Measurements from ENCODE around the gene OR2AK2. TPM values are rescaled to one million over a fixed set of nuclear protein-coding genes. Genes with fewer than 3 reads are reported as not detected.

Gene OR2AK2
- total and polyA plus RNA-seq, 2 of the 8 experiments (the other 6 are each of a cell fraction or from before 2014, with no cell fraction given), result not detected

DNA sequence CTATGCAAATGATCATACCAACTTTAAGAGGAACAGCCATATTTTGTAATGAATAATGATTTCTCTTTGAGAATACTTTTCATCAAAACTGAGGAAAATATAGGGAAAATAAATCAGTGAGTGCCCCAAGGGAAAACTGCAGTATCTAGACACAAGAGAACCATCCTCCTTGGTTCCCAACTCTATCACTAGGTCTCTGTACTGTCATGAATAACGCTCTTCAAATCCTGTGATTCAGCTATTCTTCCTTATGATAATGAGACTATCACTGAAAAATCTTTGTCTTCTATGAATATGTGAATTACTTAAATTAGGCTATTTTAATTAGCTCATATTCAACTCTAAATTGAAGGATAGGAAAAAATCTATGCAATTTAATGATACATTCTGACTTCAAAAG lies 50.8 kb downstream of the OR2AK2 start:
- H2BK20ac ChIP-seq (ENCODE audit: low read length), result no peak overlapping the region
- no peaks in the 10 kb centered on the region for H3K23me2 ChIP-seq (ENCODE audit: low read depth, low read length)
- H3K23ac ChIP-seq (ENCODE audit: insufficient read length), result no peak overlapping the region
- H2AFZ ChIP-seq (ENCODE audit: low read length), result no peak overlapping the region
- H3K79me1 ChIP-seq (ENCODE audit: low read depth, low read length), result no peaks in the 10 kb centered on the region
- H3K56ac ChIP-seq (replicated peaks; ENCODE audit: insufficient read length, low read depth, low read length), result no peak overlapping the region
- DNase-seq (ENCODE audit: low read depth in 1 of 2, low spot score in 2 of 2), result no peak
- H3K79me2 ChIP-seq (ENCODE audit: control insufficient read depth in 1 of 2, insufficient read depth in 2 of 2, low read length in 2 of 2), result no peaks in the 10 kb centered on the region
- no peak overlapping the region for H3K4me3 ChIP-seq (ENCODE audit: extremely low read depth in 1 of 4, insufficient read depth in 2 of 4, low read depth in 3 of 4, low read length in 4 of 4)
- H3K14ac ChIP-seq (ENCODE audit: insufficient read length), result no peak overlapping the region
- H2BK5ac ChIP-seq (ENCODE audit: low read depth, low read length), result no peak overlapping the region
- FAIRE-seq, result no peak
- no peak overlapping the region for H4K8ac ChIP-seq (ENCODE audit: extremely low read depth, insufficient read depth, low read length)
- H4K5ac ChIP-seq (ENCODE audit: insufficient read length, low read depth, low read length), result no peak overlapping the region
- peaks cover 51 to 57% of the 10 kb centered on the region in 2 experiments for H3K9me3 ChIP-seq (ENCODE audit: insufficient read depth in 2 of 2, low read depth in 1 of 2, low read length in 1 of 2)
- no peak overlapping the region for H2BK120ac ChIP-seq (replicated peaks; ENCODE audit: low read depth, low read length)
- H2BK12ac ChIP-seq (ENCODE audit: low read depth, low read length), result no peak overlapping the region
- no peaks in the 10 kb centered on the region for H3K4me1 ChIP-seq (replicated peaks in 1 of 4; ENCODE audit: control insufficient read depth in 3 of 4, insufficient read depth in 4 of 4, low read length in 3 of 4)
- no peak overlapping the region for H3K4me2 ChIP-seq (ENCODE audit: insufficient read depth in 1 of 2, low read depth in 2 of 2, low read length in 2 of 2)
- no peak overlapping the region for H3K9ac ChIP-seq (replicated peaks in 1 of 4; ENCODE audit: extremely low read depth in 1 of 4, low read depth in 3 of 4, low read length in 3 of 4)
- 79% methylated on average over 1 of the region's 1 CpG; no CpG with 5 or more reads in 1 of the 2 experiments for WGBS, 2 experiments (ENCODE audit: extremely low coverage in 1 of 2, insufficient coverage in 1 of 2, insufficient read length in 1 of 2, insufficient replicate concordance in 2 of 2, low coverage in 1 of 2, low lambda C conversion rate in 2 of 2, missing lambda C conversion rate in 1 of 2)
- H4K20me1 ChIP-seq (replicated peaks in 1 of 2; ENCODE audit: control insufficient read depth in 1 of 2, insufficient read depth in 2 of 2, low read length in 2 of 2), result no peaks in the 10 kb centered on the region
- H3K18ac ChIP-seq (ENCODE audit: extremely low read depth, low read length), result no peak overlapping the region
- H2AK5ac ChIP-seq (ENCODE audit: low read depth, low read length), result no peak overlapping the region
- H3K27me3 ChIP-seq (replicated peaks in 1 of 4; ENCODE audit: control insufficient read depth in 3 of 4, extremely low read depth in 1 of 4, insufficient read depth in 3 of 4, low read length in 3 of 4), result no peaks in the 10 kb centered on the region
- no peaks in the 10 kb centered on the region; a peak in 1 of 8 replicates for H3K36me3 ChIP-seq (ENCODE audit: control insufficient read depth in 2 of 4, insufficient read depth in 4 of 4, low read length in 3 of 4)
- CTCF ChIA-PET (ENCODE audit: partially characterized antibody), result no interaction called here
- no peak overlapping the region for H3K4ac ChIP-seq (replicated peaks; ENCODE audit: insufficient read length, low read depth, low read length)
- POLR2A ChIA-PET (ENCODE audit: partially characterized antibody), result no interaction called here
- H4K91ac ChIP-seq (replicated peaks; ENCODE audit: insufficient read length, low read length), result no peak overlapping the region
- no peak overlapping the region for H2BK15ac ChIP-seq (ENCODE audit: low read length)
- no peak overlapping the region for H3K27ac ChIP-seq (ENCODE audit: low read depth, low read length)
- no peak for TF ChIP-seq TBP (IDR thresholded peaks at IDR 0.05; ENCODE audit: low read depth, low read length)
- no peak for TF ChIP-seq CREB1 (IDR thresholded peaks at IDR 0.05)
- TF ChIP-seq, protein P1, sequence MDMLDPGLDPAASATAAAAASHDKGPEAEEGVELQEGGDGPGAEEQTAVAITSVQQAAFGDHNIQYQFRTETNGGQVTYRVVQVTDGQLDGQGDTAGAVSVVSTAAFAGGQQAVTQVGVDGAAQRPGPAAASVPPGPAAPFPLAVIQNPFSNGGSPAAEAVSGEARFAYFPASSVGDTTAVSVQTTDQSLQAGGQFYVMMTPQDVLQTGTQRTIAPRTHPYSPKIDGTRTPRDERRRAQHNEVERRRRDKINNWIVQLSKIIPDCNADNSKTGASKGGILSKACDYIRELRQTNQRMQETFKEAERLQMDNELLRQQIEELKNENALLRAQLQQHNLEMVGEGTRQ (IDR thresholded peaks at IDR 0.05; ENCODE audit: low read length), result no peak
- TF ChIP-seq YY1 (IDR thresholded peaks at IDR 0.05; ENCODE audit: low read depth, low read length), result no peak
- TF ChIP-seq, protein P2, sequence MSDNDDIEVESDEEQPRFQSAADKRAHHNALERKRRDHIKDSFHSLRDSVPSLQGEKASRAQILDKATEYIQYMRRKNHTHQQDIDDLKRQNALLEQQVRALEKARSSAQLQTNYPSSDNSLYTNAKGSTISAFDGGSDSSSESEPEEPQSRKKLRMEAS (IDR thresholded peaks at IDR 0.05), result no peak
- TF ChIP-seq EZH2 (IDR thresholded peaks at IDR 0.05; ENCODE audit: low read depth, low read length, severe bottlenecking), result no peak
- TF ChIP-seq CTBP2 (IDR thresholded peaks at IDR 0.05; ENCODE audit: borderline replicate concordance, insufficient read depth, insufficient read length, low read length), result no peak
- TF ChIP-seq TAF7 (optimal IDR thresholded peaks at IDR 0.05; ENCODE audit: borderline replicate concordance, low read depth, low read length), result no peak
- no peak for TF ChIP-seq RBBP5 (IDR thresholded peaks at IDR 0.05; ENCODE audit: borderline replicate concordance, low read depth, low read length)
- no peak for TF ChIP-seq KDM5A (IDR thresholded peaks at IDR 0.05; ENCODE audit: low read length)
- no peak for TF ChIP-seq SP2 (IDR thresholded peaks at IDR 0.05; ENCODE audit: low read length)
- TF ChIP-seq KDM1A (IDR thresholded peaks at IDR 0.05; ENCODE audit: borderline replicate concordance, low read length), result no peak
- no peak for TF ChIP-seq TAF1 (IDR thresholded peaks at IDR 0.05; ENCODE audit: low read depth, low read length)
- no peak for TF ChIP-seq SIN3A (conservative IDR thresholded peaks at IDR 0.05 in 1 of 2, IDR thresholded peaks at IDR 0.05 in 1 of 2; ENCODE audit: low read depth in 1 of 2, low read length in 2 of 2)
